ENCODE results near the gene TSR3.

TSR3 gene

GRCh38 chr16:1326946-1327618 is 24.6 kb downstream of the TSR3 start:
- no peak overlapping the region for H3K4me3 ChIP-seq (ENCODE audit: low read depth in 1 of 2, low read length in 2 of 2)
- H3K27ac ChIP-seq (ENCODE audit: low read length) = no peak overlapping the region
- H3K79me2 ChIP-seq (ENCODE audit: insufficient read depth, low read length) = no peaks in the 10 kb centered on the region; the same call in 1 of the 2 replicates
- TF ChIP-seq EZH2 (IDR thresholded peaks at IDR 0.05; ENCODE audit: borderline replicate concordance, low read depth, low read length, severe bottlenecking) = no peak
- TF ChIP-seq, protein P1, sequence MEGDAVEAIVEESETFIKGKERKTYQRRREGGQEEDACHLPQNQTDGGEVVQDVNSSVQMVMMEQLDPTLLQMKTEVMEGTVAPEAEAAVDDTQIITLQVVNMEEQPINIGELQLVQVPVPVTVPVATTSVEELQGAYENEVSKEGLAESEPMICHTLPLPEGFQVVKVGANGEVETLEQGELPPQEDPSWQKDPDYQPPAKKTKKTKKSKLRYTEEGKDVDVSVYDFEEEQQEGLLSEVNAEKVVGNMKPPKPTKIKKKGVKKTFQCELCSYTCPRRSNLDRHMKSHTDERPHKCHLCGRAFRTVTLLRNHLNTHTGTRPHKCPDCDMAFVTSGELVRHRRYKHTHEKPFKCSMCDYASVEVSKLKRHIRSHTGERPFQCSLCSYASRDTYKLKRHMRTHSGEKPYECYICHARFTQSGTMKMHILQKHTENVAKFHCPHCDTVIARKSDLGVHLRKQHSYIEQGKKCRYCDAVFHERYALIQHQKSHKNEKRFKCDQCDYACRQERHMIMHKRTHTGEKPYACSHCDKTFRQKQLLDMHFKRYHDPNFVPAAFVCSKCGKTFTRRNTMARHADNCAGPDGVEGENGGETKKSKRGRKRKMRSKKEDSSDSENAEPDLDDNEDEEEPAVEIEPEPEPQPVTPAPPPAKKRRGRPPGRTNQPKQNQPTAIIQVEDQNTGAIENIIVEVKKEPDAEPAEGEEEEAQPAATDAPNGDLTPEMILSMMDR (IDR thresholded peaks at IDR 0.05; ENCODE audit: borderline replicate concordance, extremely low read depth, low read length, poor library complexity, severe bottlenecking) = no peak
- no peak overlapping the region for H2AFZ ChIP-seq (ENCODE audit: low read depth, low read length)
- H3K9ac ChIP-seq (ENCODE audit: low read depth, low read length) = no peak overlapping the region
- no peaks in the 10 kb centered on the region for H3K27me3 ChIP-seq (ENCODE audit: insufficient read depth, low read length, poor library complexity)
- peaks cover 4% of the 10 kb centered on the region; the same call in 1 of the 2 replicates for H3K4me1 ChIP-seq (ENCODE audit: insufficient read depth, low read length)
- H3K36me3 ChIP-seq (ENCODE audit: insufficient read depth, low read length) = peaks cover 33% of the 10 kb centered on the region
- DNase-seq (no peak), ATAC-seq (ENCODE audit: insufficient read depth, low read depth) (no peak)
- peaks cover 38% of the 10 kb centered on the region for H4K20me1 ChIP-seq (ENCODE audit: insufficient read depth, low read length)
- no peak overlapping the region for H3K4me2 ChIP-seq (ENCODE audit: insufficient read depth, low read length)
- H3K9me3 ChIP-seq (ENCODE audit: insufficient read depth, low read length, severe bottlenecking) = no peaks in the 10 kb centered on the region

GRCh38 chr16:1326391-1326790 is 25.3 kb downstream of the TSR3 start:
- Histone ChIP-seq H3K4me1 (ENCODE audit: insufficient read depth, low read length) (no peaks in the 10 kb centered on the region), H2AFZ (ENCODE audit: low read depth, low read length) (no peak overlapping the region), H3K79me2 (ENCODE audit: insufficient read depth, low read length) (peaks cover 3% of the 10 kb centered on the region; the same call in 1 of the 2 replicates), H3K27me3 (ENCODE audit: insufficient read depth, low read length, poor library complexity) (no peaks in the 10 kb centered on the region), H3K4me3 (ENCODE audit: low read depth in 1 of 2, low read length in 2 of 2) (no peak overlapping the region), H3K9ac (ENCODE audit: low read depth, low read length) (no peak overlapping the region), H3K27ac (ENCODE audit: low read length) (no peak overlapping the region), H3K4me2 (ENCODE audit: insufficient read depth, low read length) (no peak overlapping the region), H3K36me3 (ENCODE audit: insufficient read depth, low read length) (peaks cover 40% of the 10 kb centered on the region), H3K9me3 (ENCODE audit: insufficient read depth, low read length, severe bottlenecking) (no peaks in the 10 kb centered on the region), H4K20me1 (ENCODE audit: insufficient read depth, low read length) (peaks cover 43% of the 10 kb centered on the region)
- TF ChIP-seq, protein P1 (IDR thresholded peaks at IDR 0.05; ENCODE audit: borderline replicate concordance, extremely low read depth, low read length, poor library complexity, severe bottlenecking) = no peak
- TF ChIP-seq EZH2 (IDR thresholded peaks at IDR 0.05; ENCODE audit: borderline replicate concordance, low read depth, low read length, severe bottlenecking) = no peak
- DNase-seq = no peak
- ATAC-seq (ENCODE audit: insufficient read depth, low read depth) = no peak

- DNase-seq (no peak), ATAC-seq (ENCODE audit: insufficient read depth, low read depth) (peak; percentile 32; the same call in 2 of the 3 replicates)
- Histone ChIP-seq H3K9ac (ENCODE audit: low read depth, low read length) (no peak overlapping the region), H4K20me1 (ENCODE audit: insufficient read depth, low read length) (peaks cover 48% of the 10 kb centered on the region), H3K4me2 (ENCODE audit: insufficient read depth, low read length) (no peak overlapping the region), H3K36me3 (ENCODE audit: insufficient read depth, low read length) (peaks cover 45% of the 10 kb centered on the region), H3K27ac (ENCODE audit: low read length) (no peak overlapping the region), H2AFZ (ENCODE audit: low read depth, low read length) (no peak overlapping the region), H3K27me3 (ENCODE audit: insufficient read depth, low read length, poor library complexity) (no peaks in the 10 kb centered on the region), H3K9me3 (ENCODE audit: insufficient read depth, low read length, severe bottlenecking) (no peaks in the 10 kb centered on the region), H3K79me2 (ENCODE audit: insufficient read depth, low read length) (peaks cover 3% of the 10 kb centered on the region; the same call in 1 of the 2 replicates), H3K4me3 (ENCODE audit: low read depth in 1 of 2, low read length in 2 of 2) (no peak overlapping the region), H3K4me1 (ENCODE audit: insufficient read depth, low read length) (no peaks in the 10 kb centered on the region)
- no peak for TF ChIP-seq EZH2 (IDR thresholded peaks at IDR 0.05; ENCODE audit: borderline replicate concordance, low read depth, low read length, severe bottlenecking)
- TF ChIP-seq, protein P1 (IDR thresholded peaks at IDR 0.05; ENCODE audit: borderline replicate concordance, extremely low read depth, low read length, poor library complexity, severe bottlenecking) = no peak
Observed at GRCh38 chr16:1325673-1326371, 25.9 kb downstream of the TSR3 start.

All from DND-41 (cell line).